HG03159 (cell line): ENCODE results near the gene LUC7L.
"Not testable (repeated sequence)": the region's sequence is repeated elsewhere in the genome, so short reads cannot be mapped to it uniquely, and the experiment has no call there.

Experiments used
- ATAC-seq: cut with Tn5 transposase; IDR thresholded peaks from one replicate; pipeline ENCODE4 v1.9.1; 2021; ENCODE audit warnings: mild to moderate bottlenecking, moderate library complexity; ENCODE audit not compliant: unreplicated experiment

LUC7L gene

DNA sequence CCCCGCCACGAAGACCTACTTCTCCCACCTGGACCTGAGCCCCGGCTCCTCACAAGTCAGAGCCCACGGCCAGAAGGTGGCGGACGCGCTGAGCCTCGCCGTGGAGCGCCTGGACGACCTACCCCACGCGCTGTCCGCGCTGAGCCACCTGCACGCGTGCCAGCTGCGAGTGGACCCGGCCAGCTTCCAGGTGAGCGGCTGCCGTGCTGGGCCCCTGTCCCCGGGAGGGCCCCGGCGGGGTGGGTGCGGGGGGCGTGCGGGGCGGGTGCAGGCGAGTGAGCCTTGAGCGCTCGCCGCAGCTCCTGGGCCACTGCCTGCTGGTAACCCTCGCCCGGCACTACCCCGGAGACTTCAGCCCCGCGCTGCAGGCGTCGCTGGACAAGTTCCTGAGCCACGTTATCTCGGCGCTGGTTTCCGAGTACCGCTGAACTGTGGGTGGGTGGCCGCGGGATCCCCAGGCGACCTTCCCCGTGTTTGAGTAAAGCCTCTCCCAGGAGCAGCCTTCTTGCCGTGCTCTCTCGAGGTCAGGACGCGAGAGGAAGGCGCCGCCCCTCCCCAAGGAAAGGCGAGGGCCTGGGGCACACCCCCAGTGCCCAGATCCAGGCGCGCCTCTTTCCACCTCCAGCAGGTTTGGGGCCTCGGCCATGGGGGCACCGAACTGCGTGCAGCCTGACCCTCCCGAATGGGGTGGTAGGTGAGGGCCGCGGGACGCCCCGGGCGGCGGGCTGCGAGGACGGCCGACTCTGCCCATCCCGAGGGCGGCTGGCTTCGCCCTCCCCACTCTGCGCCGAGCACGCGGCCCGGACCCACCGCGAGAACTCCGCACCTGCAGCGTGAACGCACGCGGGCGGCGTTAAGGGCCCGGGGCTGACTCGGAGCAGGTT is 48.3 kb downstream of the LUC7L start:
- no peak for ATAC-seq

DNA sequence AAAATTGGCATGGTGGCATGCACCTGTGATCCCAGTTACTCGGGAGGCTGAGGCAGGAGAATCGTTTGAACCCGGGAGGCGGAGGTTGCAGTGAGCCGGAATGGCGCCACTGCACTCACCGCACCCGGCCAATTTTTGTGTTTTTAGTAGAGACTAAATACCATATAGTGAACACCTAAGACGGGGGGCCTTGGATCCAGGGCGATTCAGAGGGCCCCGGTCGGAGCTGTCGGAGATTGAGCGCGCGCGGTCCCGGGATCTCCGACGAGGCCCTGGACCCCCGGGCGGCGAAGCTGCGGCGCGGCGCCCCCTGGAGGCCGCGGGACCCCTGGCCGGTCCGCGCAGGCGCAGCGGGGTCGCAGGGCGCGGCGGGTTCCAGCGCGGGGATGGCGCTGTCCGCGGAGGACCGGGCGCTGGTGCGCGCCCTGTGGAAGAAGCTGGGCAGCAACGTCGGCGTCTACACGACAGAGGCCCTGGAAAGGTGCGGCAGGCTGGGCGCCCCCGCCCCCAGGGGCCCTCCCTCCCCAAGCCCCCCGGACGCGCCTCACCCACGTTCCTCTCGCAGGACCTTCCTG is 49.1 kb downstream of the LUC7L start, which contains the start of gene HBQ1:
Gene HBQ1, plus strand, starts transcription at position 359 of the 575 bp plus-strand sequence. Its CDS starts 28 bp downstream, at position 387.
- ATAC-seq = no peak

DNA sequence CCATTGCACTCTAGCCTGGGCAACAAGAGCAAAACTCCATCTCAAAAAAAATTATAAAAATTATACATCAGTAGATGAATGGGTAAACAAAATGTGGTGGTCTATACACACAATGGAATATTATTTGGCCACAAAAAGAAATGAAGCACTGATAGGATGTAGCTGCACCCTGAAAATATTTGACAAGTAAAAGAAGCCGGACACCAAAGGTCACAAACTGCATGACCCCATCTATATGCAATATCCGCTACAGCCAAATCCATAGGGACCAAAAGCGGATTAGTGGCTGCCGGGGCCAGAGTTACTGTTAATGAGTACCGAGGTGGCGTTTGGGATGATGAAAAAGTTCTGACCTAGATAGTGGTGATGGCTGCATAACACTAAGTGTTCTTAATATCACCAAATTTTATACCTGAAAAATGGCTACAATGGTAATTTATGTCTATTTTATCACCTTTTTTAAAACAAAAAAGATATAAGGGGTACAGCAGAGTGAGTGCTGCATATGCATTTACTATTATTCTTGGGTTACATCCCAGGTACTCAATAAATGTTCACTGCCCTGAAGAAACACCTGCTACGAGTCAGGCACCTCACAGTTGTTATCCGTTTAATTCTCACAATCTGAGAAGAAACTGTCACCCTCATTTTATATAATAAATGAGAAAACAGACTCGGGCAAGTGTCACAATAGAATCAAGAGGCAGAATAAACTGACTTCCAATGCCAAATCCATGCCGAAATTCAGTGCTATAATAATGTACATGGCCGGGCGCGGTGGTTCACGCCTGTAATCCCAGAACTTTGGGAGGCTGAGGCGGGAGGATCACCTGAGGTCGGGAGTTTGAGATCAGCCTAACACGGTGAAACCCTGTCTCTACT is 49.8 kb downstream of the LUC7L start:
- no peak for ATAC-seq

DNA sequence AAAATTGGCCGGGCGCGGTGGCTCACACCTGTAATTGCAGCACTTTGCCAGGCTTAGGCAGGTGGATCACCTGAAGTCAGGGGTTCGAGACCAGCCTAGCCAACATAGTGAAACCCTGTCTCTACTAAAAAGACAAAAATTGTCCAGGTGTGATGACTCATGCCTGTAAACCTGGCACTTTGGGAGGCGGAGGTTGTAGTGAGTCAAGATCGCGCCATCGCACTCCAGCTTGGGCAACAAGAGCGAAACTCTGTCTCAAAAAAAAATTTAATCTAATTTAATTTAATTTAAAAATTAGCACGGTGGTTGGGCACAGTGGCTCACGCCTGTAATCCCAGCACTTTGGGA is 50.6 kb downstream of the LUC7L start:
- ATAC-seq = no peak

DNA sequence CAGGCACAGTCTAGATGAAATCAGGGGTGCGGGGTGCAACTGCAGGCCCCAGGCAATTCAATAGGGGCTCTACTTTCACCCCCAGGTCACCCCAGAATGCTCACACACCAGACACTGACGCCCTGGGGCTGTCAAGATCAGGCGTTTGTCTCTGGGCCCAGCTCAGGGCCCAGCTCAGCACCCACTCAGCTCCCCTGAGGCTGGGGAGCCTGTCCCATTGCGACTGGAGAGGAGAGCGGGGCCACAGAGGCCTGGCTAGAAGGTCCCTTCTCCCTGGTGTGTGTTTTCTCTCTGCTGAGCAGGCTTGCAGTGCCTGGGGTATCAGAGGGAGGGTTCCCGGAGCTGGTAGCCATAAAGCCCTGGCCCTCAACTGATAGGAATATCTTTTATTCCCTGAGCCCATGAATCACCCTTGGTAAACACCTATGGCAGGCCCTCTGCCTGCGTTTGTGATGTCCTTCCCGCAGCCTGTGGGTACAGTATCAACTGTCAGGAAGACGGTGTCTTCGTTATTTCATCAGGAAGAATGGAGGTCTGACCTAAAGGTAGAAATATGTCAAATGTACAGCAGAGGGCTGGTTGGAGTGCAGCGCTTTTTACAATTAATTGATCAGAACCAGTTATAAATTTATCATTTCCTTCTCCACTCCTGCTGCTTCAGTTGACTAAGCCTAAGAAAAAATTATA is 51.1 kb downstream of the LUC7L start:
- ATAC-seq = no peak

DNA sequence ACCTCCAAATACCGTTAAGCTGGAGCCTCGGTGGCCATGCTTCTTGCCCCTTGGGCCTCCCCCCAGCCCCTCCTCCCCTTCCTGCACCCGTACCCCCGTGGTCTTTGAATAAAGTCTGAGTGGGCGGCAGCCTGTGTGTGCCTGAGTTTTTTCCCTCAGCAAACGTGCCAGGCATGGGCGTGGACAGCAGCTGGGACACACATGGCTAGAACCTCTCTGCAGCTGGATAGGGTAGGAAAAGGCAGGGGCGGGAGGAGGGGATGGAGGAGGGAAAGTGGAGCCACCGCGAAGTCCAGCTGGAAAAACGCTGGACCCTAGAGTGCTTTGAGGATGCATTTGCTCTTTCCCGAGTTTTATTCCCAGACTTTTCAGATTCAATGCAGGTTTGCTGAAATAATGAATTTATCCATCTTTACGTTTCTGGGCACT is 51.8 kb downstream of the LUC7L start:
- ATAC-seq = no peak

DNA sequence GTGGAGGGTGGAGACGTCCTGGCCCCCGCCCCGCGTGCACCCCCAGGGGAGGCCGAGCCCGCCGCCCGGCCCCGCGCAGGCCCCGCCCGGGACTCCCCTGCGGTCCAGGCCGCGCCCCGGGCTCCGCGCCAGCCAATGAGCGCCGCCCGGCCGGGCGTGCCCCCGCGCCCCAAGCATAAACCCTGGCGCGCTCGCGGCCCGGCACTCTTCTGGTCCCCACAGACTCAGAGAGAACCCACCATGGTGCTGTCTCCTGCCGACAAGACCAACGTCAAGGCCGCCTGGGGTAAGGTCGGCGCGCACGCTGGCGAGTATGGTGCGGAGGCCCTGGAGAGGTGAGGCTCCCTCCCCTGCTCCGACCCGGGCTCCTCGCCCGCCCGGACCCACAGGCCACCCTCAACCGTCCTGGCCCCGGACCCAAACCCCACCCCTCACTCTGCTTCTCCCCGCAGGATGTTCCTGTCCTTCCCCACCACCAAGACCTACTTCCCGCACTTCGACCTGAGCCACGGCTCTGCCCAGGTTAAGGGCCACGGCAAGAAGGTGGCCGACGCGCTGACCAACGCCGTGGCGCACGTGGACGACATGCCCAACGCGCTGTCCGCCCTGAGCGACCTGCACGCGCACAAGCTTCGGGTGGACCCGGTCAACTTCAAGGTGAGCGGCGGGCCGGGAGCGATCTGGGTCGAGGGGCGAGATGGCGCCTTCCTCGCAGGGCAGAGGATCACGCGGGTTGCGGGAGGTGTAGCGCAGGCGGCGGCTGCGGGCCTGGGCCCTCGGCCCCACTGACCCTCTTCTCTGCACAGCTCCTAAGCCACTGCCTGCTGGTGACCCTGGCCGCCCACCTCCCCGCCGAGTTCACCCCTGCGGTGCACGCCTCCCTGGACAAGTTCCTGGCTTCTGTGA is 52.5 kb downstream of the LUC7L start, which contains the start of gene HBA1:
Gene HBA1, plus strand, starts transcription at position 204 of the 906 bp plus-strand sequence. Its CDS starts 37 bp downstream, at position 241.
- not testable (repeated sequence) for ATAC-seq

DNA sequence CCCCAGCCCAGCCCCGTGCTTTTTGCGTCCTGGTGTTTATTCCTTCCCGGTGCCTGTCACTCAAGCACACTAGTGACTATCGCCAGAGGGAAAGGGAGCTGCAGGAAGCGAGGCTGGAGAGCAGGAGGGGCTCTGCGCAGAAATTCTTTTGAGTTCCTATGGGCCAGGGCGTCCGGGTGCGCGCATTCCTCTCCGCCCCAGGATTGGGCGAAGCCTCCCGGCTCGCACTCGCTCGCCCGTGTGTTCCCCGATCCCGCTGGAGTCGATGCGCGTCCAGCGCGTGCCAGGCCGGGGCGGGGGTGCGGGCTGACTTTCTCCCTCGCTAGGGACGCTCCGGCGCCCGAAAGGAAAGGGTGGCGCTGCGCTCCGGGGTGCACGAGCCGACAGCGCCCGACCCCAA is 53.2 kb downstream of the LUC7L start:
- ATAC-seq = not testable (repeated sequence)

DNA sequence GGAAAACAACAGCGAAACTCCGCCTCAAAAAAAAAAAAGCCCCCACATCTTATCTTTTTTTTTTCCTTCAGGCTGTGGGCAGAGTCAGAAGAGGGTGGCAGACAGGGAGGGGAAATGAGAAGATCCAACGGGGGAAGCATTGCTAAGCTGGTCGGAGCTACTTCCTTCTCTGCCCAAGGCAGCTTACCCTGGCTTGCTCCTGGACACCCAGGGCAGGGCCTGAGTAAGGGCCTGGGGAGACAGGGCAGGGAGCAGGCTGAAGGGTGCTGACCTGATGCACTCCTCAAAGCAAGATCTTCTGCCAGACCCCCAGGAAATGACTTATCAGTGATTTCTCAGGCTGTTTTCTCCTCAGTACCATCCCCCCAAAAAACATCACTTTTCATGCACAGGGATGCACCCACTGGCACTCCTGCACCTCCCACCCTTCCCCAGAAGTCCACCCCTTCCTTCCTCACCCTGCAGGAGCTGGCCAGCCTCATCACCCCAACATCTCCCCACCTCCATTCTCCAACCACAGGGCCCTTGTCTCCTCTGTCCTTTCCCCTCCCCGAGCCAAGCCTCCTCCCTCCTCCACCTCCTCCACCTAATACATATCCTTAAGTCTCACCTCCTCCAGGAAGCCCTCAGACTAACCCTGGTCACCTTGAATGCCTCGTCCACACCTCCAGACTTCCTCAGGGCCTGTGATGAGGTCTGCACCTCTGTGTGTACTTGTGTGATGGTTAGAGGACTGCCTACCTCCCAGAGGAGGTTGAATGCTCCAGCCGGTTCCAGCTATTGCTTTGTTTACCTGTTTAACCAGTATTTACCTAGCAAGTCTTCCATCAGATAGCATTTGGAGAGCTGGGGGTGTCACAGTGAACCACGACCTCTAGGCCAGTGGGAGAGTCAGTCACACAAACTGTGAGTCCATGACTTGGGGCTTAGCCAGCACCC is 54.0 kb downstream of the LUC7L start:
- ATAC-seq = no peak

DNA sequence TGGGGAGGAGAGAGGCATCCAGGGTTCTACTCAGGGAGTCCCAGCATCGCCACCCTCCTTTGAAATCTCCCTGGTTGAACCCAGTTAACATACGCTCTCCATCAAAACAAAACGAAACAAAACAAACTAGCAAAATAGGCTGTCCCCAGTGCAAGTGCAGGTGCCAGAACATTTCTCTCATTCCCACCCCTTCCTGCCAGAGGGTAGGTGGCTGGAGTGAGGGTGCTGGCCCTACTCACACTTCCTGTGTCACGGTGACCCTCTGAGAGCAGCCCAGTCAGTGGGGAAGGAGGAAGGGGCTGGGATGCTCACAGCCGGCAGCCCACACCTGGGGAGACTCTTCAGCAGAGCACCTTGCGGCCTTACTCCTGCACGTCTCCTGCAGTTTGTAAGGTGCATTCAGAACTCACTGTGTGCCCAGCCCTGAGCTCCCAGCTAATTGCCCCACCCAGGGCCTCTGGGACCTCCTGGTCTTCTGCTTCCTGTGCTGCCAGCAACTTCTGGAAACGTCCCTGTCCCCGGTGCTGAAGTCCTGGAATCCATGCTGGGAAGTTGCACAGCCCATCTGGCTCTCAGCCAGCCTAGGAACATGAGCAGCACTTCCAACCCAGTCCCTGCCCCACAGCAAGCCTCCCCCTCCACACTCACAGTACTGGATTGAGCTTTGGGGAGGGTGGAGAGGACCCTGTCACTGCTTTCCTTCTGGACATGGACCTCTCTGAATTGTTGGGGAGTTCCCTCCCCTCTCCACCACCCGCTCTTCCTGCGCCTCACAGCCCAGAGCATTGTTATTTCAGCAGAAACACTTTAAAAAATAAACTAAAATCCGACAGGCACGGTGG is 55.1 kb downstream of the LUC7L start:
- ATAC-seq = not testable (repeated sequence)

DNA sequence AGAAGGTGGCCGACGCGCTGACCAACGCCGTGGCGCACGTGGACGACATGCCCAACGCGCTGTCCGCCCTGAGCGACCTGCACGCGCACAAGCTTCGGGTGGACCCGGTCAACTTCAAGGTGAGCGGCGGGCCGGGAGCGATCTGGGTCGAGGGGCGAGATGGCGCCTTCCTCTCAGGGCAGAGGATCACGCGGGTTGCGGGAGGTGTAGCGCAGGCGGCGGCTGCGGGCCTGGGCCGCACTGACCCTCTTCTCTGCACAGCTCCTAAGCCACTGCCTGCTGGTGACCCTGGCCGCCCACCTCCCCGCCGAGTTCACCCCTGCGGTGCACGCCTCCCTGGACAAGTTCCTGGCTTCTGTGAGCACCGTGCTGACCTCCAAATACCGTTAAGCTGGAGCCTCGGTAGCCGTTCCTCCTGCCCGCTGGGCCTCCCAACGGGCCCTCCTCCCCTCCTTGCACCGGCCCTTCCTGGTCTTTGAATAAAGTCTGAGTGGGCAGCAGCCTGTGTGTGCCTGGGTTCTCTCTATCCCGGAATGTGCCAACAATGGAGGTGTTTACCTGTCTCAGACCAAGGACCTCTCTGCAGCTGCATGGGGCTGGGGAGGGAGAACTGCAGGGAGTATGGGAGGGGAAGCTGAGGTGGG is 55.9 kb downstream of the LUC7L start:
- not testable (repeated sequence) for ATAC-seq

DNA sequence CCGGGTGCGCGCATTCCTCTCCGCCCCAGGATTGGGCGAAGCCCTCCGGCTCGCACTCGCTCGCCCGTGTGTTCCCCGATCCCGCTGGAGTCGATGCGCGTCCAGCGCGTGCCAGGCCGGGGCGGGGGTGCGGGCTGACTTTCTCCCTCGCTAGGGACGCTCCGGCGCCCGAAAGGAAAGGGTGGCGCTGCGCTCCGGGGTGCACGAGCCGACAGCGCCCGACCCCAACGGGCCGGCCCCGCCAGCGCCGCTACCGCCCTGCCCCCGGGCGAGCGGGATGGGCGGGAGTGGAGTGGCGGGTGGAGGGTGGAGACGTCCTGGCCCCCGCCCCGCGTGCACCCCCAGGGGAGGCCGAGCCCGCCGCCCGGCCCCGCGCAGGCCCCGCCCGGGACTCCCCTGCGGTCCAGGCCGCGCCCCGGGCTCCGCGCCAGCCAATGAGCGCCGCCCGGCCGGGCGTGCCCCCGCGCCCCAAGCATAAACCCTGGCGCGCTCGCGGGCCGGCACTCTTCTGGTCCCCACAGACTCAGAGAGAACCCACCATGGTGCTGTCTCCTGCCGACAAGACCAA is 56.8 kb downstream of the LUC7L start, which contains the start of gene HBA2:
Gene HBA2, plus strand, starts transcription at position 503 of the 568 bp plus-strand sequence. Its CDS starts 37 bp downstream, at position 540.
- ATAC-seq = not testable (repeated sequence)

DNA sequence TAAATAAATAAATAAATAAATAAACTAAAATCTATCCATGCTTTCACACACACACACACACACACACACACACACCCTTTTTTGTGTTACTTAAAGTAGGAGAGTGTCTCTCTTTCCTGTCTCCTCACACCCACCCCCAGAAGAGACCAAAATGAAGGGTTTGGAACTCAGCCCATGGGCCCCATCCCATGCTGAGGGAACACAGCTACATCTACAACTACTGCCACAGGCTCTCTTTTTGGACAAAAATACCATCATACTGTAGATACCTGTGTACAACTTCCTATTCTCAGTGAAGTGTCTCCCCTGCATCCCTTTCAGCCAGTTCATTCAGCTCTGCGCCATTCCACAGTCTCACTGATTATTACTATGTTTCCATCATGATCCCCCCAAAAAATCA is 58.5 kb downstream of the LUC7L start:
- no peak for ATAC-seq

DNA sequence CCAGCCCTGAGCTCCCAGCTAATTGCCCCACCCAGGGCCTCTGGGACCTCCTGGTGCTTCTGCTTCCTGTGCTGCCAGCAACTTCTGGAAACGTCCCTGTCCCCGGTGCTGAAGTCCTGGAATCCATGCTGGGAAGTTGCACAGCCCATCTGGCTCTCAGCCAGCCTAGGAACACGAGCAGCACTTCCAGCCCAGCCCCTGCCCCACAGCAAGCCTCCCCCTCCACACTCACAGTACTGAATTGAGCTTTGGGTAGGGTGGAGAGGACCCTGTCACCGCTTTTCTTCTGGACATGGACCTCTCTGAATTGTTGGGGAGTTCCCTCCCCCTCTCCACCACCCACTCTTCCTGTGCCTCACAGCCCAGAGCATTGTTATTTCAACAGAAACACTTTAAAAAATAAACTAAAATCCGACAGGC is 59.2 kb downstream of the LUC7L start:
- ATAC-seq = not testable (repeated sequence)

DNA sequence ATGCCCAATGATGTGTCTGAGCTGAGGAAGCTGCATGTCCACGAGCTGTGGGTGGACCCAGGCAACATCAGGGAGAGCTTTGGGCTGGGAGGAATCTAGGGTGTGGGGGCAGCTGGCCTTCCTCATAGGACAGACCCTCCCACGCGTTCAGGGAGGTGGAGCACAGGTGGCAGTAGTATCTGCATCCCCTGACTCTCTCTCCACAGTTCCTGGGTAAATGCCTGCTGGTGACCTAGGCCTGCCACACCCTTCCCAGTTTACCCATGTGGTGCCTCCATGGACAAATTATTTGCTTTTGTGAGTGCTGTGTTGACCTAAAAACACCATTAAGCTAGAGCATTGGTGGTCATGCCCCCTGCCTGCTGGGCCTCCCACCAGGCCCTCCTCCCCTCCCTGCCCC is 60.2 kb downstream of the LUC7L start:
- no peak for ATAC-seq

DNA sequence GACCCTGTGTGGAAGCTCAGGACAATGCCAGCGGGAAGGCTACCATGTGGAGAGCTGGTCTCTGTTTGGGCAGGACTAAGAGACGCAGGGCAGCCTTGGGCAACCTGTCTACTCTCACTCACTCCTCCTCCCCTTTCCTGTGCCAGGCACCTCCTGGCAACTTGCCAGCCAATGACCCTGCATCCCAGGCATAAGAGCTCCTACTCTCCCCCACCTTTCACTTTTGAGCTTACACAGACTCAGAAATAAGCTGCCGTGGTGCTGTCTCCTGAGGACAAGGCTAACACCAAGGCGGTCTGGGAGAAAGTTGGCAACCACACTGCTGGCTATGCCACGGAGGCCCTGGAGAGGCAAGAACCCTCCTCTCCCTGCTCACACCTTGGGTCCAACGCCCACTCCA is 60.8 kb downstream of the LUC7L start:
- ATAC-seq = no peak
